SK-N-SH treated with all-trans-retinoic acid at 6 μM for 48 hours (cell line): Measurements from ENCODE around the gene IFT25.

ENCODE experiments used
- ATAC-seq: fragments of 200-7000 bp; cut with Tn5 transposase; 3 replicates; pipeline ENCODE4 v1.9.1; 2020; ENCODE audit warnings: mild to moderate bottlenecking, moderate library complexity
- ARNTL ChIP-seq: fragments of 450-650 bp; formaldehyde crosslinking; IDR thresholded peaks from 2 replicates; pipeline ENCODE4 v1.5.0; 2020; ENCODE audit warnings: low read depth, mild to moderate bottlenecking, moderate library complexity, borderline replicate concordance
- BACH2 ChIP-seq: fragments of 250-450 bp; sonication (Bioruptor Pico); IDR thresholded peaks from 2 replicates; pipeline ENCODE4 v1.9.0; 2021; ENCODE audit warnings: mild to moderate bottlenecking, borderline replicate concordance
- CREB5 ChIP-seq: fragments of 250-450 bp; sonication (Bioruptor Pico); IDR thresholded peaks from 2 replicates; pipeline ENCODE4 v1.5.1; 2020; ENCODE audit warnings: low read depth, mild to moderate bottlenecking, moderate library complexity
- CSRNP3 ChIP-seq: fragments of 250-450 bp; sonication (Bioruptor Pico); IDR thresholded peaks from 2 replicates; pipeline ENCODE4 v1.5.1; 2021; ENCODE audit warnings: mild to moderate bottlenecking, moderate library complexity
- ESRRG ChIP-seq: fragments of 250-450 bp; sonication (Bioruptor Pico); IDR thresholded peaks from 2 replicates; pipeline ENCODE4 v1.6.1; 2021; ENCODE audit warnings: mild to moderate bottlenecking
- GLIS3 ChIP-seq: fragments of 250-450 bp; sonication (Bioruptor Pico); IDR thresholded peaks from 2 replicates; pipeline ENCODE4 v1.5.0; 2020; ENCODE audit warnings: mild to moderate bottlenecking, moderate library complexity
- ISL1 ChIP-seq: fragments of 250-450 bp; sonication (Bioruptor Pico); IDR thresholded peaks from 2 replicates; pipeline ENCODE4 v2.1.2; 2022; ENCODE audit warnings: mild to moderate bottlenecking, moderate library complexity
- OSR1 ChIP-seq: fragments of 250-450 bp; sonication (Bioruptor Pico); IDR thresholded peaks from 2 replicates; pipeline ENCODE4 v1.8.0; 2022; ENCODE audit warnings: moderate library complexity, mild to moderate bottlenecking, inconsistent platforms
- PATZ1 ChIP-seq: fragments of 250-450 bp; sonication (Bioruptor Pico); IDR thresholded peaks from 2 replicates; pipeline ENCODE4 v1.8.0; 2020; ENCODE audit warnings: mild to moderate bottlenecking, moderate library complexity, borderline replicate concordance
- POU6F1 ChIP-seq: fragments of 250-450 bp; sonication (Bioruptor Pico); IDR thresholded peaks from 2 replicates; pipeline ENCODE4 v1.8.0; 2021; ENCODE audit warnings: low read depth, mild to moderate bottlenecking, moderate library complexity, borderline replicate concordance
- PPARA ChIP-seq: fragments of 250-450 bp; sonication (Bioruptor Pico); IDR thresholded peaks from 2 replicates; pipeline ENCODE4 v1.5.0; 2020; ENCODE audit warnings: mild to moderate bottlenecking, borderline replicate concordance
- RARB ChIP-seq: fragments of 250-450 bp; sonication (Bioruptor Pico); IDR thresholded peaks from 2 replicates; pipeline ENCODE4 v1.8.0; 2021; ENCODE audit warnings: mild to moderate bottlenecking, moderate library complexity
- SNAI2 ChIP-seq: fragments of 250-450 bp; sonication (Bioruptor Pico); IDR thresholded peaks from 2 replicates; pipeline ENCODE4 v1.5.0; 2020; ENCODE audit warnings: mild to moderate bottlenecking, moderate library complexity
- TCF4 ChIP-seq: fragments of 250-450 bp; sonication (Bioruptor Pico); IDR thresholded peaks from 2 replicates; pipeline ENCODE4 v1.8.0; 2021; ENCODE audit warnings: mild to moderate bottlenecking, moderate library complexity, borderline replicate concordance
- TSHZ2 ChIP-seq: fragments of 250-450 bp; sonication (Bioruptor Pico); IDR thresholded peaks from 2 replicates; pipeline ENCODE4 v1.5.0; 2020; ENCODE audit warnings: mild to moderate bottlenecking, moderate library complexity
- ZC3H10 ChIP-seq: fragments of 250-450 bp; sonication (Bioruptor Pico); IDR thresholded peaks from 2 replicates; pipeline ENCODE4 v1.5.1; 2021; ENCODE audit warnings: mild to moderate bottlenecking, moderate library complexity
- ZFP3 ChIP-seq: fragments of 250-450 bp; sonication (Bioruptor Pico); IDR thresholded peaks from 2 replicates; pipeline ENCODE4 v1.5.0; 2020; ENCODE audit warnings: mild to moderate bottlenecking, moderate library complexity
- ZFP30 ChIP-seq: fragments of 450-650 bp; formaldehyde crosslinking; IDR thresholded peaks from 2 replicates; pipeline ENCODE4 v1.5.0; 2022; ENCODE audit warnings: mild to moderate bottlenecking, moderate library complexity
- ZNF565 ChIP-seq: fragments of 450-650 bp; formaldehyde crosslinking; conservative IDR thresholded peaks from 2 replicates; pipeline ENCODE4 v1.5.0; 2020; ENCODE audit warnings: low read depth, mild to moderate bottlenecking, moderate library complexity
- ZNF8 ChIP-seq: fragments of 450-650 bp; formaldehyde crosslinking; IDR thresholded peaks from 2 replicates; pipeline ENCODE4 v1.5.0; 2020; ENCODE audit warnings: mild to moderate bottlenecking, moderate library complexity

IFT25 gene

GRCh38 chr1:53943490-53944043 lies 1.9 kb downstream of the IFT25 start (continued):
- TF ChIP-seq ISL1 (CRISPR knock-in tag) = no peak

- TF ChIP-seq CREB5 (CRISPR knock-in tag) (no peak), CSRNP3 (CRISPR knock-in tag) (no peak), GLIS3 (CRISPR knock-in tag) (no peak), PATZ1 (CRISPR knock-in tag) (no peak), RARB (no peak), TCF4 (no peak), ESRRG (CRISPR knock-in tag) (no peak)
- no peak for ATAC-seq
Observed at GRCh38 chr1:53943090-53943489, 2.4 kb downstream of the IFT25 start.

GRCh38 chr1:53942127-53942957 lies 3.2 kb downstream of the IFT25 start:
- no peak for TF ChIP-seq ZNF8 (CRISPR knock-in tag)
- TF ChIP-seq ARNTL = no peak
- no peak for TF ChIP-seq CSRNP3 (CRISPR knock-in tag)
- no peak for TF ChIP-seq POU6F1 (CRISPR knock-in tag)
- TF ChIP-seq CREB5 (CRISPR knock-in tag) = no peak
- TF ChIP-seq ZNF565 = no peak
- no peak for TF ChIP-seq ESRRG (CRISPR knock-in tag)
- TF ChIP-seq ZC3H10 (CRISPR knock-in tag) = no peak
- TF ChIP-seq BACH2 = no peak
- TF ChIP-seq RARB = no peak
- no peak for TF ChIP-seq TSHZ2 (CRISPR knock-in tag)
- no peak for TF ChIP-seq ISL1 (CRISPR knock-in tag)
- TF ChIP-seq PATZ1 (CRISPR knock-in tag) = no peak
- no peak for TF ChIP-seq SNAI2 (CRISPR knock-in tag)
- no peak for TF ChIP-seq OSR1 (CRISPR knock-in tag)
- no peak for TF ChIP-seq ZFP30 (CRISPR knock-in tag)
- TF ChIP-seq PPARA = no peak
- no peak for TF ChIP-seq ZFP3 (CRISPR knock-in tag)
- ATAC-seq = no peak
